Liver (tissue), 9 donors: ENCODE results near the gene GREB1. TPM values are rescaled to one million over a fixed set of nuclear protein-coding genes. Genes with fewer than 3 reads are reported as not detected.

Experiments used
- DNase-seq: peaks from one replicate; pipeline ENCODE4 v3.0.0-alpha.2; 2017; ENCODE audit warnings: low spot score
- H3K27ac ChIP-seq, 2 donors: one replicate each; pipeline ENCODE4 v1.7.0; 2013; ENCODE audit warnings: inconsistent platforms in 2 of 2, low read length in 2 of 2, control low read depth in 1 of 2, low read depth in 1 of 2, mild to moderate bottlenecking in 1 of 2
- H3K27me3 ChIP-seq, 4 donors: one replicate each; pipeline versions ENCODE4 v1.6.1 to v1.7.0; 2013; ENCODE audit warnings: low read length in 3 of 4, inconsistent platforms in 1 of 4, mild to moderate bottlenecking in 1 of 4, moderate library complexity in 1 of 4; ENCODE audit not compliant: control insufficient read depth in 4 of 4, insufficient read depth in 4 of 4
- H3K36me3 ChIP-seq, 4 donors: one replicate each; pipeline versions ENCODE4 v1.6.1 to v1.7.0; 2013; ENCODE audit warnings: low read length in 3 of 4, mild to moderate bottlenecking in 3 of 4, low read depth in 1 of 4, moderate library complexity in 1 of 4; ENCODE audit not compliant: control insufficient read depth in 4 of 4, insufficient read depth in 3 of 4
- H3K4me1 ChIP-seq, 4 donors: one replicate each; pipeline versions ENCODE4 v1.6.1 to v1.7.0; 2013; ENCODE audit warnings: low read length in 3 of 4, mild to moderate bottlenecking in 3 of 4, moderate library complexity in 1 of 4; ENCODE audit not compliant: control insufficient read depth in 4 of 4, insufficient read depth in 4 of 4
- H3K4me3 ChIP-seq, 3 donors: one replicate each; pipeline versions ENCODE4 v1.6.1 to v1.7.0; 2013; ENCODE audit warnings: low read length in 3 of 3, control low read depth in 1 of 3, low read depth in 1 of 3, mild to moderate bottlenecking in 1 of 3
- H3K9ac ChIP-seq, 2 donors: one replicate each; pipeline ENCODE4 v1.7.0; 2013; ENCODE audit warnings: low read length in 2 of 2, mild to moderate bottlenecking in 2 of 2, moderate library complexity in 2 of 2, control low read depth in 1 of 2, low read depth in 1 of 2
- H3K9me3 ChIP-seq, 4 donors: one replicate each; pipeline versions ENCODE4 v1.6.1 to v1.7.0; 2013; ENCODE audit warnings: low read length in 3 of 4; ENCODE audit not compliant: control insufficient read depth in 4 of 4
- EGR1 ChIP-seq, 2 donors: IDR thresholded peaks; 2 replicates each; pipeline ENCODE4 v1.6.1; 2016 to 2018; ENCODE audit warnings: antibody characterized with exemption in 2 of 2, low read depth in 2 of 2
- FOXA2 ChIP-seq: IDR thresholded peaks from 2 replicates; pipeline ENCODE4 v1.6.1; 2016; ENCODE audit warnings: antibody characterized with exemption
- GABPA ChIP-seq, 2 donors: IDR thresholded peaks in 1 of 2; conservative IDR thresholded peaks in 1 of 2; 2 replicates each; pipeline ENCODE4 v1.6.1; 2016; ENCODE audit warnings: antibody characterized with exemption in 2 of 2, mild to moderate bottlenecking in 1 of 2, moderate library complexity in 1 of 2
- HNF4A ChIP-seq, 2 donors: conservative IDR thresholded peaks; 2 replicates each; pipeline ENCODE4 v1.6.1; 2016; ENCODE audit warnings: antibody characterized with exemption in 2 of 2, mild to moderate bottlenecking in 2 of 2
- HNF4G ChIP-seq: IDR thresholded peaks from 2 replicates; pipeline ENCODE4 v1.6.1; 2016; ENCODE audit warnings: antibody characterized with exemption
- JUND ChIP-seq, 2 donors: IDR thresholded peaks; 2 replicates each; pipeline ENCODE4 v1.6.1; 2016; ENCODE audit warnings: antibody characterized with exemption in 2 of 2
- NR2F2 ChIP-seq: IDR thresholded peaks from 2 replicates; pipeline ENCODE4 v1.6.1; 2016; ENCODE audit warnings: antibody characterized with exemption
- RAD21 ChIP-seq, 2 donors: IDR thresholded peaks; 2 replicates each; pipeline ENCODE4 v1.6.1; 2016; ENCODE audit warnings: antibody characterized with exemption in 2 of 2, mild to moderate bottlenecking in 2 of 2
- RXRA ChIP-seq, 2 donors: IDR thresholded peaks; 2 replicates each; pipeline ENCODE4 v1.6.1; 2017 to 2018; ENCODE audit warnings: antibody characterized with exemption in 2 of 2, mild to moderate bottlenecking in 1 of 2
- SP1 ChIP-seq: IDR thresholded peaks from 2 replicates; pipeline ENCODE4 v1.6.1; 2018; ENCODE audit warnings: antibody characterized with exemption, mild to moderate bottlenecking
- YY1 ChIP-seq: IDR thresholded peaks from 2 replicates; pipeline ENCODE4 v1.6.1; 2016; ENCODE audit warnings: antibody characterized with exemption, mild to moderate bottlenecking
- WGBS: extraction: QIAGEN DNeasy Blood & Tissue Kit; methylation state at CpG from one replicate; pipeline ENCODE4 v1.1.7; 2013; 5-methylcytosine and 5-hydroxymethylcytosine counted together
- polyA plus RNA-seq, 2 donors: library from polyadenylated mRNA; stranded (reverse) in 1 of 2; unstranded in 1 of 2; fragments of 200-250 nt in 1 of 2; fragments of >200 nt in 1 of 2; fragmentation: Nextera tagmentation in 1 of 2; extraction: Ambion mirVana in 1 of 2; gene quantifications; one replicate each; pipeline versions ENCODE4 v1.2.1 to v1.2.3, GENCODE V29; 2013 to 2015
- total RNA-seq, 2 donors: library from RNA; depleted of rRNA; stranded (reverse); fragments of >200 nt; gene quantifications; one replicate each; pipeline ENCODE4 v1.2.3, GENCODE V29; 2014
- TF ChIP-seq, protein P1 (sequence below): IDR thresholded peaks from 2 replicates; pipeline ENCODE4 v1.6.1; 2016; ENCODE audit warnings: antibody characterized with exemption, mild to moderate bottlenecking
- TF ChIP-seq, protein P2 (sequence below): IDR thresholded peaks from 2 replicates; pipeline ENCODE4 v1.6.1; 2016; ENCODE audit warnings: antibody characterized with exemption
- TF ChIP-seq, protein P3 (sequence below): IDR thresholded peaks from 2 replicates; pipeline ENCODE4 v1.6.1; 2016; ENCODE audit warnings: antibody characterized with exemption
- TF ChIP-seq, protein P4 (sequence below): fragments of 150-350 bp; IDR thresholded peaks from 2 replicates; pipeline ENCODE4 v1.5.1; 2017; ENCODE audit warnings: improper control_type of control experiment, low read depth, low read length; ENCODE audit not compliant: missing input control
- donor health status: healthy.
- donor health status: healthy.
- donor health status: healthy.
- donor health status: healthy.
- donor health status: healthy.

GREB1 gene
- total and polyA plus RNA-seq, 4 donors = 1.0 to 6.3 (median 3.6) TPM

DNA sequence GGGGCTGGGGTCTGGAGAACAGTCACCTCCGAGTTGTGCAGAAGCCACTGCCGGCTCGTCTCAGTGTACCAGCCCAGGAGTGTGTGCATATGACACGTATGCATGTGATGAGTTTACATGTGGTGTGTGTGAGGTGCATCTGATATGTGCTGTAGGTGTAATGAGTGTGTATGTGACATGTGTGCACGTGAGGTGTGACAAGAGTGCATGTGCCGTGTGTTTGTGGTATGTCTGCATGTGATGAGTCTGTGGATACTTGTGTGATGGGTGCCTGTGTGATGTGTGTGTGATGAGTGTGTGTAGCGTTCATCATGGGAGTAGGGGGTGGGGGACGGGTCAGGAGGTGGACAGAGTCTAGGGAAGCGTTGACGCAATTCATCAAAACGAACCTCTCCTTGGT lies 123.3 kb downstream of the GREB1 start (continued):
- TF ChIP-seq, protein P1, sequence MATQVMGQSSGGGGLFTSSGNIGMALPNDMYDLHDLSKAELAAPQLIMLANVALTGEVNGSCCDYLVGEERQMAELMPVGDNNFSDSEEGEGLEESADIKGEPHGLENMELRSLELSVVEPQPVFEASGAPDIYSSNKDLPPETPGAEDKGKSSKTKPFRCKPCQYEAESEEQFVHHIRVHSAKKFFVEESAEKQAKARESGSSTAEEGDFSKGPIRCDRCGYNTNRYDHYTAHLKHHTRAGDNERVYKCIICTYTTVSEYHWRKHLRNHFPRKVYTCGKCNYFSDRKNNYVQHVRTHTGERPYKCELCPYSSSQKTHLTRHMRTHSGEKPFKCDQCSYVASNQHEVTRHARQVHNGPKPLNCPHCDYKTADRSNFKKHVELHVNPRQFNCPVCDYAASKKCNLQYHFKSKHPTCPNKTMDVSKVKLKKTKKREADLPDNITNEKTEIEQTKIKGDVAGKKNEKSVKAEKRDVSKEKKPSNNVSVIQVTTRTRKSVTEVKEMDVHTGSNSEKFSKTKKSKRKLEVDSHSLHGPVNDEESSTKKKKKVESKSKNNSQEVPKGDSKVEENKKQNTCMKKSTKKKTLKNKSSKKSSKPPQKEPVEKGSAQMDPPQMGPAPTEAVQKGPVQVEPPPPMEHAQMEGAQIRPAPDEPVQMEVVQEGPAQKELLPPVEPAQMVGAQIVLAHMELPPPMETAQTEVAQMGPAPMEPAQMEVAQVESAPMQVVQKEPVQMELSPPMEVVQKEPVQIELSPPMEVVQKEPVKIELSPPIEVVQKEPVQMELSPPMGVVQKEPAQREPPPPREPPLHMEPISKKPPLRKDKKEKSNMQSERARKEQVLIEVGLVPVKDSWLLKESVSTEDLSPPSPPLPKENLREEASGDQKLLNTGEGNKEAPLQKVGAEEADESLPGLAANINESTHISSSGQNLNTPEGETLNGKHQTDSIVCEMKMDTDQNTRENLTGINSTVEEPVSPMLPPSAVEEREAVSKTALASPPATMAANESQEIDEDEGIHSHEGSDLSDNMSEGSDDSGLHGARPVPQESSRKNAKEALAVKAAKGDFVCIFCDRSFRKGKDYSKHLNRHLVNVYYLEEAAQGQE = no peak
- TF ChIP-seq RXRA (IDR thresholded peaks at IDR 0.05) (no peak), YY1 (no peak)

DNA sequence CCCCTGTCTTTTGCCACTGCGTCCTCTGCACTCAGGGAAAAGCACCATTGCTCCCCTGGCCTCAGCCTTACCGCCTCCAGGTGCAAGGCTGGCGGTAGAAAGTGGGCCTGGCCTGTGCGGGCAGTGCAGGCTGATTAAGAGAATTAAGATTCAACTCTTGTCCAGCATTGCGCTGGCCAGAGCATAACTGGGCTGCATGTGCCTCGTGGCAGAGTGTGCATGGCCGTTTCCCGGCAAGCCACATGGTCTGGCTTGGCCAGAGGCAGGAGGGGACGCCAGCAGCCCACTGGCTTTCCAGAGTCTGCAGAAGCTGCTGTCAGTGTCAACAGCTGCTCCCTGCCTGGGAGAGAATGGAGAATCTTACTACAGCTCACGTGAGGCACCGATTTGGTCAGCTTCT lies 123.8 kb downstream of the GREB1 start:
- Histone ChIP-seq H3K9me3 (peaks cover 0 to under 1% (median 0%) of the 10 kb centered on the region in 4 donors), H3K4me3 (no peak overlapping the region), H3K4me1 (no peaks in the 10 kb centered on the region), H3K9ac (no peak overlapping the region), H3K27ac (no peak overlapping the region), H3K36me3 (no peaks in the 10 kb centered on the region), H3K27me3 (no peaks in the 10 kb centered on the region)
- DNase-seq = no peak
- WGBS = 86% methylated on average over 11 of the region's 11 CpGs
- TF ChIP-seq, protein P2, sequence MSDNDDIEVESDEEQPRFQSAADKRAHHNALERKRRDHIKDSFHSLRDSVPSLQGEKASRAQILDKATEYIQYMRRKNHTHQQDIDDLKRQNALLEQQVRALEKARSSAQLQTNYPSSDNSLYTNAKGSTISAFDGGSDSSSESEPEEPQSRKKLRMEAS = no peak

DNA sequence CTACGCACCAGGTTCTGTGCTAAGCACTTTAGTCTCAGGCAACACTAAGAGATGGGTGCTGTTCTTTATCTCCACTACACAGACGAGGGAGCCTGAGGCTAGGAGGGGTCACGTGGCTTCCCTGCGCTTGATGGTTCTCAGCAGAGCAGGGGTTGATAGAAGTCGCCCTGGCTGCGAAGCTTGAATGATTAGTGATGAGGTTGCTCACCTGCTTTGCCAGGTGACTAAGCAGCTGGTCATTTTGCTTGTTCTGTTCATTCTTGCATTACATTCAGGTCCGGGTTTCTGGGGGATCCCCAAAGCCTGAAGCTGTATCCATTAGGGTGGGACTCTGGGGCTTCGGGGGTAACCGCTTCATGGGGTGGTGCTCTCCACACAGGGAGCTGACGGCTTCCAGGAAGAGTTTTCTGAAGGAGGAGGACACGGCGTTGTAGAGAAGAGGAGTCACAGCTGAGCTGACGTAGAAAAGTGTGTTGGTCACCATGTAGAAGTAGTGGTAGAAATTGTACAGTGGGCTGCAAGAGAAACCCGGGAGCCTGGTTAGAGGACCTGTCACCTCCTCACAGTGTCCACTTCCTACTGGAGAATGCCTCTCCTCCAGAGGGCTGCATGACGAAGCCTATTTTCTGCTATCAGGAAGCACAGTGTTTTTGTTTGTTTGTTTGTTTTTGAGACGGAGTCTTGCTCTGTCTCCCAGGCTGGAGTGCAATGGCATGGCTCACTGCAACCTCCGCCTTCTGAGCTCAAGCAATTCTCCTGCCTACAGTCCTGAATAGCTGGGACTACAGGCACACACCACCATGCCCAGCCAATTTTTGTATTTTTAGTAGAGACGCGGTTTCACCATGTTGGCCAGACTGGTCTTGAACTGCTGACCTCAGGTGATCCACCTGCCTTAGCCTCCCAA lies 124.6 kb downstream of the GREB1 start:
- 81% methylated on average over 19 of the region's 19 CpGs for WGBS
- TF ChIP-seq, protein P2 = no peak
- TF ChIP-seq RXRA (IDR thresholded peaks at IDR 0.05) (no peak), YY1 (no peak)
- peaks cover 0 to 3% (median 2%) of the 10 kb centered on the region in 4 donors for H3K9me3 ChIP-seq
- H3K9ac ChIP-seq = no peak overlapping the region
- H3K36me3 ChIP-seq = no peaks in the 10 kb centered on the region
- no peaks in the 10 kb centered on the region for H3K4me1 ChIP-seq
- H3K4me3 ChIP-seq = no peak overlapping the region
- DNase-seq = no peak
- no peak overlapping the region for H3K27ac ChIP-seq
- no peaks in the 10 kb centered on the region for H3K27me3 ChIP-seq

DNA sequence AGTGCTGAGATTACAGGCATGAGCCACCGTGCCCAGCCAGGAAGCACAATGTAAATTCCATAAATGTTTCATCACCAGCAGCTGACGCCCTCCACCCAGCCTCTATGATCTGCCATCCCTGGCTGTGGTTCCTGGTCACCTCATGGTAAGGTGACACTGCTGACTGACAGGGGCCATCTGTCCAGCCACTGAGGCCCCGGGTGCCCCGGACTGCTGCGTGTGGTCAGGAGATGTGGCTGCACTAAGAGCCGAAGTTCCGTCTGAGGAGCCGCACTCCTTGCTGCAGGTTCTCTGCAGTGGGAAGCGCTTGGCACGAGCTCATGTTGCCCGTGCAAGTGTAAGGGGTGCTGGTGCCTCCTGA lies 125.2 kb downstream of the GREB1 start:
- no peaks in the 10 kb centered on the region for H3K27me3 ChIP-seq
- WGBS = 83% methylated on average over 11 of the region's 11 CpGs
- no peaks in the 10 kb centered on the region for H3K4me1 ChIP-seq
- H3K9me3 ChIP-seq = peaks cover 0 to 3% (median 2%) of the 10 kb centered on the region in 4 donors
- H3K36me3 ChIP-seq = no peaks in the 10 kb centered on the region
- H3K4me3 ChIP-seq = no peak overlapping the region
- H3K27ac ChIP-seq = no peak overlapping the region
- TF ChIP-seq RXRA (IDR thresholded peaks at IDR 0.05) (no peak), SP1 (no peak), EGR1 (IDR thresholded peaks at IDR 0.05; ENCODE audit: low read depth in 2 of 2) (no peak), GABPA (IDR thresholded peaks at IDR 0.05 in 1 of 2, conservative IDR thresholded peaks at IDR 0.05 in 1 of 2) (no peak), HNF4A (conservative IDR thresholded peaks at IDR 0.05) (no peak), FOXA2 (no peak), JUND (IDR thresholded peaks at IDR 0.05) (no peak), HNF4G (no peak), NR2F2 (no peak), RAD21 (IDR thresholded peaks at IDR 0.05) (no peak)
- TF ChIP-seq, protein P3, sequence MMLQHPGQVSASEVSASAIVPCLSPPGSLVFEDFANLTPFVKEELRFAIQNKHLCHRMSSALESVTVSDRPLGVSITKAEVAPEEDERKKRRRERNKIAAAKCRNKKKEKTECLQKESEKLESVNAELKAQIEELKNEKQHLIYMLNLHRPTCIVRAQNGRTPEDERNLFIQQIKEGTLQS = no peak
- TF ChIP-seq, protein P4, sequence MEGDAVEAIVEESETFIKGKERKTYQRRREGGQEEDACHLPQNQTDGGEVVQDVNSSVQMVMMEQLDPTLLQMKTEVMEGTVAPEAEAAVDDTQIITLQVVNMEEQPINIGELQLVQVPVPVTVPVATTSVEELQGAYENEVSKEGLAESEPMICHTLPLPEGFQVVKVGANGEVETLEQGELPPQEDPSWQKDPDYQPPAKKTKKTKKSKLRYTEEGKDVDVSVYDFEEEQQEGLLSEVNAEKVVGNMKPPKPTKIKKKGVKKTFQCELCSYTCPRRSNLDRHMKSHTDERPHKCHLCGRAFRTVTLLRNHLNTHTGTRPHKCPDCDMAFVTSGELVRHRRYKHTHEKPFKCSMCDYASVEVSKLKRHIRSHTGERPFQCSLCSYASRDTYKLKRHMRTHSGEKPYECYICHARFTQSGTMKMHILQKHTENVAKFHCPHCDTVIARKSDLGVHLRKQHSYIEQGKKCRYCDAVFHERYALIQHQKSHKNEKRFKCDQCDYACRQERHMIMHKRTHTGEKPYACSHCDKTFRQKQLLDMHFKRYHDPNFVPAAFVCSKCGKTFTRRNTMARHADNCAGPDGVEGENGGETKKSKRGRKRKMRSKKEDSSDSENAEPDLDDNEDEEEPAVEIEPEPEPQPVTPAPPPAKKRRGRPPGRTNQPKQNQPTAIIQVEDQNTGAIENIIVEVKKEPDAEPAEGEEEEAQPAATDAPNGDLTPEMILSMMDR = no peak
- no peak for DNase-seq
- no peak overlapping the region for H3K9ac ChIP-seq
